Endodermal cell (in vitro differentiated cells): ENCODE data around the gene NIF3L1. TPM values are rescaled to one million over a fixed set of nuclear protein-coding genes. Genes with fewer than 3 reads are reported as not detected.

Experiments
- DNase-seq: peaks from one replicate; pipeline ENCODE4 v3.0.0-alpha.2; 2017
- H3K27ac ChIP-seq: 2 replicates; pipeline ENCODE4 v1.5.1; 2013; ENCODE audit warnings: mild to moderate bottlenecking, low read depth, low read length, moderate library complexity
- H3K27me3 ChIP-seq: 2 replicates; pipeline ENCODE4 v1.6.1; 2013; ENCODE audit warnings: mild to moderate bottlenecking, low read length, moderate library complexity; ENCODE audit not compliant: insufficient read depth, control insufficient read depth, poor library complexity, severe bottlenecking
- H3K36me3 ChIP-seq: 2 replicates; pipeline ENCODE4 v1.7.0; 2013; ENCODE audit warnings: mild to moderate bottlenecking, low read length, moderate library complexity; ENCODE audit not compliant: control insufficient read depth, insufficient read depth
- H3K4me1 ChIP-seq: one replicate; pipeline ENCODE4 v1.7.0; 2013; ENCODE audit warnings: low read length; ENCODE audit not compliant: control insufficient read depth, insufficient read depth
- H3K4me3 ChIP-seq: 2 replicates; pipeline ENCODE4 v1.5.1; 2013; ENCODE audit warnings: mild to moderate bottlenecking, low read length, moderate library complexity
- H3K9ac ChIP-seq: 2 replicates; pipeline ENCODE4 v1.6.1; 2013; ENCODE audit warnings: mild to moderate bottlenecking, low read length, moderate library complexity; ENCODE audit not compliant: poor library complexity, severe bottlenecking; ENCODE audit errors: extremely low read depth
- H3K9me3 ChIP-seq: 2 replicates; pipeline ENCODE4 v1.6.1; 2013; ENCODE audit warnings: mild to moderate bottlenecking, low read length, moderate library complexity; ENCODE audit not compliant: control insufficient read depth
- H3K27ac Mint-ChIP-seq: 2 replicates; pipeline ENCODE4 v1.8.0; 2020; ENCODE audit warnings: mixed read lengths
- H3K27me3 Mint-ChIP-seq: 2 replicates; pipeline ENCODE4 v1.8.0; 2021; ENCODE audit warnings: mild to moderate bottlenecking, mixed read lengths; ENCODE audit not compliant: insufficient read depth
- H3K36me3 Mint-ChIP-seq: 2 replicates; pipeline ENCODE4 v1.8.0; 2020; ENCODE audit warnings: low read depth, mixed read lengths
- H3K4me1 Mint-ChIP-seq: 2 replicates; pipeline ENCODE4 v1.8.0; 2020; ENCODE audit warnings: mixed read lengths
- H3K4me3 Mint-ChIP-seq: 2 replicates; pipeline ENCODE4 v1.8.0; 2020; ENCODE audit warnings: mild to moderate bottlenecking, moderate library complexity, mixed read lengths
- H3K9me3 Mint-ChIP-seq: 2 replicates; pipeline ENCODE4 v1.8.0; 2020; ENCODE audit warnings: mild to moderate bottlenecking, mixed read lengths
- WGBS, 2 experiments: methylation state at CpG; one replicate each; pipeline versions ENCODE4 v1.1.5 to v1.1.7; 2013; ENCODE audit warnings: missing lambda C conversion rate in 2 of 2, mixed read lengths in 1 of 2; ENCODE audit not compliant: insufficient coverage in 1 of 2, insufficient read length in 1 of 2; 5-methylcytosine and 5-hydroxymethylcytosine counted together
- total RNA-seq, 2 donors: library from RNA; stranded (reverse); fragmentation: NEBNext Ultra II Directional in 1 of 2; extraction: Animal tissue kit (Norgen Biotek cat#: 25700) in 1 of 2; gene quantifications; 2 replicates in 1 of 2; 3 replicates in 1 of 2; pipeline ENCODE4 v1.2.1, GENCODE V29; 2021
- TF ChIP-seq, protein P1 (sequence below): fragments of 200-600 bp; sonication (generic); conservative IDR thresholded peaks from 2 replicates; pipeline ENCODE4 v1.5.0; 2021; ENCODE audit warnings: antibody characterized with exemption, mild to moderate bottlenecking

Gene NIF3L1
- total RNA-seq, 2 donors from 2014 or later, result 48.0 to 59.4 TPM

DNA sequence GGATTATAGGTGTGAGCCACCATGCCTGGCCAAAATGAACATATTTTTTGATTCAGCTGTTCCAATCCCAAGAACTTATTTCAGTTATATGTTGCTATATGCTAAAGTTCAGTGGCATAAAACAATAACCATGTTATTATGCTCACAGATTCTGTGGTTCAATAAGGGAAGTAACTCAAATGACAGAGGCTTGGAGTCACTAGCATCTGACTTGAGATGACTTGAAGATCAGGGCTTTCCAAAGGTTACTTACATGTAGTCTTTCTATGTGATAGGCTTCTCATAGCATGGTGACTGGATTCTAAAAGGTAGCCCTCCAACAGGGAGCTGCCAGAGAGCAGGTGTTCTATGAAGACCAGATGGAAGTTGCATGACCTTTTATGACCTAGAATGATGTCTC, 41.9 kb upstream of the NIF3L1 start:
- Histone ChIP-seq H3K27me3 (no peaks in the 10 kb centered on the region), H3K27ac (no peak overlapping the region), H3K36me3 (peaks cover 17% of the 10 kb centered on the region), H3K9me3 (no peaks in the 10 kb centered on the region), H3K9ac (no peak overlapping the region), H3K4me3 (no peak overlapping the region), H3K4me1 (no peaks in the 10 kb centered on the region)
- TF ChIP-seq, protein P1, sequence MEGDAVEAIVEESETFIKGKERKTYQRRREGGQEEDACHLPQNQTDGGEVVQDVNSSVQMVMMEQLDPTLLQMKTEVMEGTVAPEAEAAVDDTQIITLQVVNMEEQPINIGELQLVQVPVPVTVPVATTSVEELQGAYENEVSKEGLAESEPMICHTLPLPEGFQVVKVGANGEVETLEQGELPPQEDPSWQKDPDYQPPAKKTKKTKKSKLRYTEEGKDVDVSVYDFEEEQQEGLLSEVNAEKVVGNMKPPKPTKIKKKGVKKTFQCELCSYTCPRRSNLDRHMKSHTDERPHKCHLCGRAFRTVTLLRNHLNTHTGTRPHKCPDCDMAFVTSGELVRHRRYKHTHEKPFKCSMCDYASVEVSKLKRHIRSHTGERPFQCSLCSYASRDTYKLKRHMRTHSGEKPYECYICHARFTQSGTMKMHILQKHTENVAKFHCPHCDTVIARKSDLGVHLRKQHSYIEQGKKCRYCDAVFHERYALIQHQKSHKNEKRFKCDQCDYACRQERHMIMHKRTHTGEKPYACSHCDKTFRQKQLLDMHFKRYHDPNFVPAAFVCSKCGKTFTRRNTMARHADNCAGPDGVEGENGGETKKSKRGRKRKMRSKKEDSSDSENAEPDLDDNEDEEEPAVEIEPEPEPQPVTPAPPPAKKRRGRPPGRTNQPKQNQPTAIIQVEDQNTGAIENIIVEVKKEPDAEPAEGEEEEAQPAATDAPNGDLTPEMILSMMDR, result no peak
- no peak for DNase-seq
- Mint-ChIP-seq H3K4me1 (no peaks in the 10 kb centered on the region), H3K9me3 (no peaks in the 10 kb centered on the region), H3K27ac (no peak overlapping the region), H3K36me3 (peaks cover 14% of the 10 kb centered on the region), H3K4me3 (no peak overlapping the region), H3K27me3 (peaks cover 3% of the 10 kb centered on the region)

DNA sequence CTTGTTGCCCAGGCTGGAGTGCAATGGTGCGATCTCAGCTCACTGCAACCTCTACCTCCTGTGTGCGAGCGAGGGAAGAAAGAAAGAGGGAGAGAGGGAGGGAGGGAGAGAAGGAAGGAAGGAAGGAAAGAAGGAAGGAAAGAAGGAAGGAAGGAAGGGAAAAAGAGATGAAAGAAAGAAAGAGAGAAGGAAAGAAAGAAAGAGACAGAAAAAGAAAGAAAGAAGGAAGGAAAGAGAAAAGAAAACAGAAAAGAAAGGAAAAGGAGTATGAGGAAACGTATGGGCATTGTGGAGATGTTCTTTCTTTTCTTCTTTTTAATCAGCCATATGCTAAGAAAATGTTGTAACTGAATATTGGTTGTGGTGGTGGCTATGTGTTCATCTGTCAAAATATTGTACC, 41.2 kb upstream of the NIF3L1 start:
- Histone ChIP-seq H3K4me1 (no peaks in the 10 kb centered on the region), H3K4me3 (no peak overlapping the region), H3K27me3 (no peaks in the 10 kb centered on the region), H3K9me3 (no peaks in the 10 kb centered on the region), H3K36me3 (peaks cover 24% of the 10 kb centered on the region), H3K9ac (no peak overlapping the region), H3K27ac (no peak overlapping the region)
- TF ChIP-seq, protein P1, result no peak
- no peak for DNase-seq
- no peaks in the 10 kb centered on the region for H3K4me1 Mint-ChIP-seq
- 79 to 86% methylated on average over 3 to 4 of the region's 4 CpGs for WGBS, 2 experiments
- peaks cover 20% of the 10 kb centered on the region for H3K36me3 Mint-ChIP-seq
- H3K9me3 Mint-ChIP-seq, result no peaks in the 10 kb centered on the region
- H3K27ac Mint-ChIP-seq, result no peak overlapping the region
- H3K4me3 Mint-ChIP-seq, result no peak overlapping the region
- no peaks in the 10 kb centered on the region for H3K27me3 Mint-ChIP-seq

DNA sequence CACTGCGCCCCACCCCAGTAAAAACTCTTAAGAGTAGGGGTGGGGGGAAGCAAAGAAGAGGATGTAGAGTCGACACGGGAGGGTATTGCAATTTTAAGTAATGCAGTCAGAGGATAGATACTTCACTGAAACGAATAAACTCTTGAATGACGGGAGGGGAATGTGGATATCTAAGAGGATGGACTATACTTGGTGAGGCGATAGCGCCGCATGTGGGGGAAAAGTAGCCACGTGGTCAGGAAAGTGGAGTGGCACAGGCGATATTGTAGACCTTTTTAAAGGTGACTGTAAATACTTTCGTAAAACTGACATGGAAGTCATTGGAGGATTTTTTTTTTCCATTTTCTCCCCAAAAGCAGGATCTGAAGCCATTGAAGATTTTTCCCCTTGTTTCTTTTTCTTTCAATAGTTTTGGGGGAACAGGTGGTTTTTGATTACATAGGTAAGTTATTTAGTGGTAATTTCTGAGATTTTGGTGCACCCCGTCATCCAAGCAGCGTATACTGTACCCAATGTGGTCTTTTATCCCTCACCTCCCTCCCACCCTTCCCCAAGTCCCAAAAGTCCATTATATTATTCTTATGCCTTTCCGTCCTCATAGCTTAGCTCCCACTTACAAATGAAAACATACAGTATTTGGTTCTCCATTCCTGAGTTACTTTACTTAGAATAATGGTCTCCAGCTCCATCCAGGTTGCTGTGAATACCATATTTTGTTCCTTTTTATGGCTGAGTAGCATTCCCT, 38.5 kb upstream of the NIF3L1 start:
- Histone ChIP-seq H3K9ac (no peak overlapping the region), H3K9me3 (no peaks in the 10 kb centered on the region), H3K36me3 (peaks cover 51% of the 10 kb centered on the region), H3K27me3 (no peaks in the 10 kb centered on the region), H3K4me1 (no peaks in the 10 kb centered on the region), H3K4me3 (no peak overlapping the region), H3K27ac (no peak overlapping the region)
- Mint-ChIP-seq H3K4me3 (no peak overlapping the region), H3K27ac (peak overlapping the region; percentile 26), H3K9me3 (no peaks in the 10 kb centered on the region), H3K27me3 (no peaks in the 10 kb centered on the region), H3K36me3 (peaks cover 43% of the 10 kb centered on the region), H3K4me1 (no peaks in the 10 kb centered on the region)
- DNase-seq, result peak; percentile 53
- WGBS, 2 experiments, result 92% methylated on average over 11 to 14 of the region's 14 CpGs
- TF ChIP-seq, protein P1, result no peak
